Hepatocyte (in vitro differentiated cells): ENCODE results near the gene CKAP2L. TPM values are rescaled to one million over a fixed set of nuclear protein-coding genes. Genes with fewer than 3 reads are reported as not detected.

Source experiments
- DNase-seq: peaks from one replicate; pipeline ENCODE4 v3.0.0-alpha.2; 2016; ENCODE audit warnings: low spot score
- H2AFZ ChIP-seq: fragments of 200-600 bp; sonication (generic); 2 replicates; pipeline ENCODE4 v1.6.0; 2016; ENCODE audit warnings: antibody characterized with exemption, mild to moderate bottlenecking
- H3K27ac ChIP-seq: fragments of 200-600 bp; sonication (generic); 2 replicates; pipeline ENCODE4 v1.5.1; 2016; ENCODE audit warnings: mild to moderate bottlenecking
- H3K27me3 ChIP-seq: fragments of 200-600 bp; sonication (generic); 2 replicates; pipeline ENCODE4 v1.6.1; 2016
- H3K36me3 ChIP-seq: fragments of 200-600 bp; sonication (generic); replicated peaks from 2 replicates; pipeline ENCODE4 v1.5.1; 2016; ENCODE audit warnings: low read depth; ENCODE audit not compliant: insufficient read depth
- H3K4me1 ChIP-seq: fragments of 200-600 bp; sonication (generic); 2 replicates; pipeline ENCODE4 v1.5.1; 2016; ENCODE audit warnings: mild to moderate bottlenecking, moderate library complexity; ENCODE audit not compliant: insufficient read depth
- H3K4me2 ChIP-seq: fragments of 200-600 bp; sonication (generic); 2 replicates; pipeline ENCODE4 v1.6.0; 2016
- H3K4me3 ChIP-seq: fragments of 200-600 bp; sonication (generic); 2 replicates; pipeline ENCODE4 v1.5.1; 2016; ENCODE audit warnings: mild to moderate bottlenecking
- H3K79me2 ChIP-seq: fragments of 200-600 bp; sonication (generic); 2 replicates; pipeline ENCODE4 v1.6.0; 2017; ENCODE audit warnings: mild to moderate bottlenecking
- H3K9me2 ChIP-seq: fragments of 200-600 bp; sonication (generic); replicated peaks from 2 replicates; pipeline ENCODE4 v1.6.0; 2017; ENCODE audit warnings: mild to moderate bottlenecking; ENCODE audit not compliant: insufficient read depth
- H3K9me3 ChIP-seq: fragments of 200-600 bp; sonication (generic); 2 replicates; pipeline ENCODE4 v1.5.1; 2016; ENCODE audit warnings: low read depth, mild to moderate bottlenecking
- H4K20me1 ChIP-seq: fragments of 200-600 bp; sonication (generic); 2 replicates; pipeline ENCODE4 v1.6.0; 2016; ENCODE audit warnings: mild to moderate bottlenecking; ENCODE audit not compliant: insufficient read depth, poor library complexity, severe bottlenecking
- CTCF ChIP-seq: fragments of 200-600 bp; sonication (generic); IDR thresholded peaks from 2 replicates; pipeline ENCODE4 v1.5.1; 2016; ENCODE audit warnings: antibody characterized with exemption, mild to moderate bottlenecking; ENCODE audit not compliant: poor library complexity
- EZH2 ChIP-seq: fragments of 200-600 bp; sonication (generic); IDR thresholded peaks from 2 replicates; pipeline ENCODE4 v1.6.1; 2016; ENCODE audit warnings: antibody characterized with exemption, mild to moderate bottlenecking, borderline replicate concordance
- EZH2phosphoT487 ChIP-seq: fragments of 200-600 bp; sonication (generic); IDR thresholded peaks from one replicate; pipeline ENCODE4 v1.6.1; 2018; ENCODE audit warnings: antibody characterized with exemption, mild to moderate bottlenecking, low read depth, moderate library complexity; ENCODE audit not compliant: unreplicated experiment, severe bottlenecking
- WGBS: methylation state at CpG from one replicate; pipeline ENCODE4 v1.1.6; 2016; ENCODE audit warnings: low lambda C conversion rate; ENCODE audit errors: missing lambda C conversion rate; 5-methylcytosine and 5-hydroxymethylcytosine counted together
- polyA plus RNA-seq: library from polyadenylated mRNA; unstranded; fragments of >200 nt; fragmentation: Nextera tagmentation; extraction: Ambion mirVana; gene quantifications from 2 replicates; pipeline ENCODE4 v1.2.1, GENCODE V29; 2016
- total RNA-seq: library from RNA; depleted of rRNA; stranded (reverse); fragments of >200 nt; gene quantifications from 2 replicates; pipeline ENCODE4 v1.2.3, GENCODE V29; 2014

Gene CKAP2L
- total and polyA plus RNA-seq, 2 experiments from 2014 or later, result 7.2 to 8.1 TPM

DNA sequence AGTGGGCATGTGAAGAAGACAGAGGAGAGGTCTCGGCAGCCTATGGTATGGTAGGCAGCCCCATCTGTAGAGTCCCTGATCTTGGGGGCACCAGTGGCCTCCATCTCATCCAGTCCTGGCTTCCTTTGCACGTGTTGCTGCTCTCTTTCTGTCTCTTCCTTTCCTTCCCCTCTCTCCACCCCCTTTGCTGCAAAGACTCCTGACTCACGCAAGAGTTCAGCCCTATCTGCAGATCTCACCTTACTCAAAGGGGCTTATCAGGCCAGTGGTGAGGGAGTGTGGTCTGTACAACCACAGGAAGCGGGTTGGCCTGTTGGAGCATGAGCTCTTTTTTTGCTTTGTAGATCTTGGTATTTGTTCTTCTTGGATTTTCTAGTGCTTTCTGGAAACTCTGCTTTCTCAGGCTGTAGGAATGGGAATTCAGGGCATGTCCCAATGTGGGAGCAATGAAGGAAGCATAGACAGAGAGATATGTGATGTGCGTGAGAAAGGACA is 58.2 kb downstream of the CKAP2L start:
- Histone ChIP-seq H3K9me3 (no peaks in the 10 kb centered on the region), H3K4me3 (no peak overlapping the region), H2AFZ (peak overlapping the region; percentile 20), H3K9me2 (no peaks in the 10 kb centered on the region), H3K4me1 (no peaks in the 10 kb centered on the region), H3K79me2 (no peaks in the 10 kb centered on the region), H3K27me3 (no peaks in the 10 kb centered on the region), H4K20me1 (no peaks in the 10 kb centered on the region), H3K4me2 (no peak overlapping the region), H3K27ac (no peak overlapping the region), H3K36me3 (no peaks in the 10 kb centered on the region)
- no peak for TF ChIP-seq EZH2phosphoT487
- TF ChIP-seq EZH2, result no peak
- TF ChIP-seq CTCF, result no peak
- WGBS, result 39% methylated on average over 5 of the region's 5 CpGs
- DNase-seq, result no peak

GRCh38 chr2:112705575-112705974 is 58.8 kb downstream of the CKAP2L start:
- 90% methylated on average over 4 of the region's 4 CpGs for WGBS
- no peak for TF ChIP-seq EZH2
- no peak for TF ChIP-seq CTCF
- TF ChIP-seq EZH2phosphoT487, result no peak
- no peak for DNase-seq

DNA sequence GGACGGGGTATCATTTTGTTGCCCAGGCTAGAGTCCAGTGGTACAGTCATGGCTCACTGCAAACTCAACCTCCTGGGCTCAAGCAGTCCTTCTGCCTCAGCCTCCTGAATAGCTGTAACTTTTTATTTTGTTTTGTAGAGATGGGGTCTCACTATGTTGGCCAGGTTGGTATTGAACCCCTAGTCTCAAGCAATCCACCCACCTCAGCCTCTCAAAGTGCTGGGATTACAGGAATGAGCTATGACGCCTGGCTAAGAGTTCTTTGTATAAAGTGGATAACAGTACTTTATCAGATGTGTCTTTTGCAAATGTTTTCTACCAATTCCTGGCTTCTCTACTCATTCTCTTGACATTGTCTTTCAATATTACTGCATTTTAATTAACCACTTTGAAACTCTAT is 60.7 kb downstream of the CKAP2L start:
- no peak overlapping the region for H3K4me3 ChIP-seq
- H3K4me2 ChIP-seq, result no peak overlapping the region
- H3K27me3 ChIP-seq, result no peaks in the 10 kb centered on the region
- H3K36me3 ChIP-seq, result no peaks in the 10 kb centered on the region
- 65% methylated on average over 2 of the region's 2 CpGs for WGBS
- H3K9me3 ChIP-seq, result no peaks in the 10 kb centered on the region
- no peaks in the 10 kb centered on the region for H3K9me2 ChIP-seq
- no peaks in the 10 kb centered on the region for H4K20me1 ChIP-seq
- TF ChIP-seq CTCF (no peak), EZH2 (no peak), EZH2phosphoT487 (no peak)
- no peak overlapping the region for H3K27ac ChIP-seq
- no peak for DNase-seq
- no peaks in the 10 kb centered on the region for H3K4me1 ChIP-seq
- no peaks in the 10 kb centered on the region for H3K79me2 ChIP-seq
- no peak overlapping the region for H2AFZ ChIP-seq

More at GRCh38 chr2:112705575-112705974, 58.8 kb downstream of the CKAP2L start:
- Histone ChIP-seq H3K4me2 (no peak overlapping the region), H3K9me2 (no peaks in the 10 kb centered on the region), H3K27me3 (no peaks in the 10 kb centered on the region), H4K20me1 (no peaks in the 10 kb centered on the region), H3K9me3 (no peaks in the 10 kb centered on the region), H3K27ac (no peak overlapping the region), H3K36me3 (no peaks in the 10 kb centered on the region), H3K79me2 (no peaks in the 10 kb centered on the region), H3K4me3 (no peak overlapping the region), H2AFZ (no peak overlapping the region), H3K4me1 (no peaks in the 10 kb centered on the region)

DNA sequence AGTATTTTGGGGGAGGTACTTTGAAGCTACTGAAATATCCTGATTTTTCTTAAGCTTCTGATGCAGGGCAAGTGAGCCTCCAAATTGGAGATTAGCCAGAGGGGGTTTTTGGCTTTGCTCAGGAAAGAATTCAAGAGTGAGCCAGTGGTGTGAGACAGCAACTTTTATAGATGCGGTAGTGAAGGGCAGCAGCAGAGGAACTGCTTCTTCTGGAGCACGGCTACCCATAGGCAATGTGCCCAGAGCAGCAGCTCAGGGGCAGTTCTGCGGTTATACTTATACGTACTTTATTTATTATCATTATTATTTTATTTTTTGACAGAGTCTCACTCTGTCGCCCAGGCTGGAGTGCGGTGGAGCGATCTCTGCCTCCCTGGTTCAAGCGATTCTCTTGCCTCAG is 63.4 kb downstream of the CKAP2L start:
- no peaks in the 10 kb centered on the region for H4K20me1 ChIP-seq
- 90% methylated on average over 8 of the region's 8 CpGs for WGBS
- no peak for TF ChIP-seq CTCF
- TF ChIP-seq EZH2phosphoT487, result no peak
- no peak for TF ChIP-seq EZH2
- H3K9me2 ChIP-seq, result no peaks in the 10 kb centered on the region
- H3K4me1 ChIP-seq, result no peaks in the 10 kb centered on the region
- H3K27ac ChIP-seq, result no peak overlapping the region
- no peaks in the 10 kb centered on the region for H3K36me3 ChIP-seq
- no peaks in the 10 kb centered on the region for H3K9me3 ChIP-seq
- DNase-seq, result no peak
- no peak overlapping the region for H3K4me2 ChIP-seq
- H3K79me2 ChIP-seq, result no peaks in the 10 kb centered on the region
- no peak overlapping the region for H3K4me3 ChIP-seq
- H2AFZ ChIP-seq, result no peak overlapping the region
- no peaks in the 10 kb centered on the region for H3K27me3 ChIP-seq
